HG02981 (cell line): ENCODE measurements around the gene FAM72D.
A peak's percentile ranks its signal among the peaks of the same experiment; 100 is the strongest.
"Not testable (repeated sequence)": the region's sequence is repeated elsewhere in the genome, so short reads cannot be mapped to it uniquely, and the experiment has no call there.

ENCODE experiments used
- ATAC-seq: cut with Tn5 transposase; IDR thresholded peaks from one replicate; pipeline ENCODE4 v1.9.1; 2021; ENCODE audit warnings: mild to moderate bottlenecking, moderate library complexity; ENCODE audit not compliant: unreplicated experiment

The FAM72D gene

GRCh38 chr1:145082483-145083255 lies 13.1 kb upstream of the FAM72D start:
- ATAC-seq, result not testable (repeated sequence)

GRCh38 chr1:145093517-145094149 lies 2.1 kb upstream of the FAM72D start:
- ATAC-seq, result not testable (repeated sequence)

GRCh38 chr1:145094655-145095211 lies 1.0 kb upstream of the FAM72D start:
- peak; percentile 1 for ATAC-seq

- ATAC-seq, result not testable (repeated sequence)
Measured at GRCh38 chr1:145101725-145102124, 6.0 kb downstream of the FAM72D start.

GRCh38 chr1:145103294-145103693 lies 7.5 kb downstream of the FAM72D start:
- not testable (repeated sequence) for ATAC-seq

- ATAC-seq, result not testable (repeated sequence)
Measured at GRCh38 chr1:145111674-145112073, 15.9 kb downstream of the FAM72D start.

- not testable (repeated sequence) for ATAC-seq
Measured at GRCh38 chr1:145112703-145113102, 16.9 kb downstream of the FAM72D start.

GRCh38 chr1:145114560-145115057 lies 18.8 kb downstream of the FAM72D start:
- ATAC-seq, result not testable (repeated sequence)

- not testable (repeated sequence) for ATAC-seq
Measured at GRCh38 chr1:145115587-145116493, 20.1 kb downstream of the FAM72D start.

- ATAC-seq, result not testable (repeated sequence)
Measured at GRCh38 chr1:145119842-145120241, 24.1 kb downstream of the FAM72D start.

GRCh38 chr1:145122344-145123061 lies 26.7 kb downstream of the FAM72D start:
- ATAC-seq, result not testable (repeated sequence)

GRCh38 chr1:145123062-145123395 lies 27.3 kb downstream of the FAM72D start:
- ATAC-seq, result not testable (repeated sequence)

GRCh38 chr1:145123992-145124641 lies 28.3 kb downstream of the FAM72D start:
- ATAC-seq, result not testable (repeated sequence)

- not testable (repeated sequence) for ATAC-seq
Measured at GRCh38 chr1:145125112-145125511, 29.3 kb downstream of the FAM72D start.

GRCh38 chr1:145127144-145127543 lies 31.4 kb downstream of the FAM72D start:
- not testable (repeated sequence) for ATAC-seq

- not testable (repeated sequence) for ATAC-seq
Measured at GRCh38 chr1:145128697-145129469, 33.1 kb downstream of the FAM72D start.

GRCh38 chr1:145134476-145134875 lies 38.7 kb downstream of the FAM72D start:
- not testable (repeated sequence) for ATAC-seq

GRCh38 chr1:145140549-145140948 lies 44.8 kb downstream of the FAM72D start:
- not testable (repeated sequence) for ATAC-seq
